WTC11 (cell line): ENCODE data around the gene COG5. TPM values are rescaled to one million over a fixed set of nuclear protein-coding genes. Genes with fewer than 3 reads are reported as not detected.

Source experiments
- ATAC-seq: fragments of 200-7000 bp; cut with Tn5 transposase; 2 replicates; pipeline ENCODE4 v1.10.0; 2021; ENCODE audit warnings: mild to moderate bottlenecking, moderate library complexity
- CTCF ChIA-PET: fragments of 300-600 bp; sonication (Branson Sonifier 250); formaldehyde crosslinking; loops from one replicate; lab custom pipeline; 2021; ENCODE audit warnings: antibody characterized with exemption; lab: Charles Lee
- POLR2A ChIA-PET: fragments of 350-600 bp; sonication (Branson Sonifier 250); formaldehyde crosslinking; loops from one replicate; lab custom pipeline; 2021; ENCODE audit warnings: antibody characterized with exemption; lab: Charles Lee
- DNase-seq: peaks from one replicate; pipeline ENCODE4 v3.0.0; 2021; ENCODE audit warnings: low spot score
- H3K27ac Mint-ChIP-seq: 2 replicates; pipeline ENCODE4 v1.8.0; 2021; ENCODE audit warnings: mixed read lengths
- H3K27me3 Mint-ChIP-seq: 2 replicates; pipeline ENCODE4 v1.8.0; 2021; ENCODE audit warnings: low read depth, mild to moderate bottlenecking, moderate library complexity, mixed read lengths
- H3K36me3 Mint-ChIP-seq: 2 replicates; pipeline ENCODE4 v1.8.0; 2021; ENCODE audit warnings: mixed read lengths
- H3K4me1 Mint-ChIP-seq: 2 replicates; pipeline ENCODE4 v1.8.0; 2022; ENCODE audit warnings: mixed read lengths
- H3K4me3 Mint-ChIP-seq: 2 replicates; pipeline ENCODE4 v1.8.0; 2021; ENCODE audit warnings: mild to moderate bottlenecking, moderate library complexity, mixed read lengths
- H3K9me3 Mint-ChIP-seq: 2 replicates; pipeline ENCODE4 v1.8.0; 2021; ENCODE audit warnings: mixed read lengths
- CBFB ChIP-seq: sonication (generic); formaldehyde crosslinking; IDR thresholded peaks from 2 replicates; pipeline ENCODE4 v1.8.1; 2022; ENCODE audit warnings: mild to moderate bottlenecking, low read depth, missing genetic modification reagents
- E2F1 ChIP-seq: sonication (generic); formaldehyde crosslinking; IDR thresholded peaks from 2 replicates; pipeline ENCODE4 v1.8.0; 2022; ENCODE audit warnings: mild to moderate bottlenecking, missing genetic modification reagents
- ELF4 ChIP-seq: sonication (generic); formaldehyde crosslinking; IDR thresholded peaks from 2 replicates; pipeline ENCODE4 v1.8.1; 2022; ENCODE audit warnings: low read depth, mild to moderate bottlenecking, moderate library complexity, missing genetic modification reagents
- GTF2I ChIP-seq: fragments of 250-450 bp; sonication (Bioruptor Pico); conservative IDR thresholded peaks from 2 replicates; pipeline ENCODE4 v1.4.0; 2021; ENCODE audit warnings: mild to moderate bottlenecking
- HMGA2 ChIP-seq: fragments of 250-450 bp; sonication (Bioruptor Pico); IDR thresholded peaks from 2 replicates; pipeline ENCODE4 v1.4.0; 2021; ENCODE audit warnings: mild to moderate bottlenecking, moderate library complexity
- NFATC4 ChIP-seq: fragments of 250-450 bp; sonication (Bioruptor Pico); IDR thresholded peaks from 2 replicates; pipeline ENCODE4 v1.9.0; 2021; ENCODE audit warnings: mild to moderate bottlenecking
- NR3C1 ChIP-seq: sonication (generic); formaldehyde crosslinking; conservative IDR thresholded peaks from 2 replicates; pipeline ENCODE4 v1.8.1; 2023; ENCODE audit warnings: low read depth, mild to moderate bottlenecking, missing genetic modification reagents
- PRRX2 ChIP-seq: fragments of 250-450 bp; sonication (Bioruptor Pico); IDR thresholded peaks from 2 replicates; pipeline ENCODE4 v1.8.0; 2021; ENCODE audit warnings: mild to moderate bottlenecking
- ZBTB21 ChIP-seq: sonication (generic); formaldehyde crosslinking; IDR thresholded peaks from 2 replicates; pipeline ENCODE4 v1.8.1; 2023; ENCODE audit warnings: mild to moderate bottlenecking, missing genetic modification reagents, borderline replicate concordance
- ZNF121 ChIP-seq: sonication (generic); formaldehyde crosslinking; IDR thresholded peaks from 2 replicates; pipeline ENCODE4 v1.8.0; 2023; ENCODE audit warnings: missing genetic modification reagents
- ZNF423 ChIP-seq: fragments of 250-450 bp; sonication (Bioruptor Pico); IDR thresholded peaks from 2 replicates; pipeline ENCODE4 v2.1.2; 2022; ENCODE audit warnings: mild to moderate bottlenecking, moderate library complexity
- total RNA-seq: library from RNA; stranded (reverse); gene quantifications from 3 replicates; pipeline ENCODE4 v1.2.3, GENCODE V29; 2021
- TF ChIP-seq, protein P1 (sequence below): sonication (generic); formaldehyde crosslinking; IDR thresholded peaks from 2 replicates; pipeline ENCODE4 v1.8.0; 2022; ENCODE audit warnings: mild to moderate bottlenecking, missing genetic modification reagents
- TF ChIP-seq, protein P2 (sequence below): sonication (generic); formaldehyde crosslinking; IDR thresholded peaks from 2 replicates; pipeline ENCODE4 v1.8.0; 2022; ENCODE audit warnings: mild to moderate bottlenecking, missing genetic modification reagents
- TF ChIP-seq, protein P3 (sequence below): sonication (generic); formaldehyde crosslinking; IDR thresholded peaks from 2 replicates; pipeline ENCODE4 v1.8.1; 2022; ENCODE audit warnings: mild to moderate bottlenecking, missing genetic modification reagents, moderate library complexity, borderline replicate concordance

COG5 gene
- total RNA-seq, 1 experiment from 2014 or later: 23.8 TPM

DNA sequence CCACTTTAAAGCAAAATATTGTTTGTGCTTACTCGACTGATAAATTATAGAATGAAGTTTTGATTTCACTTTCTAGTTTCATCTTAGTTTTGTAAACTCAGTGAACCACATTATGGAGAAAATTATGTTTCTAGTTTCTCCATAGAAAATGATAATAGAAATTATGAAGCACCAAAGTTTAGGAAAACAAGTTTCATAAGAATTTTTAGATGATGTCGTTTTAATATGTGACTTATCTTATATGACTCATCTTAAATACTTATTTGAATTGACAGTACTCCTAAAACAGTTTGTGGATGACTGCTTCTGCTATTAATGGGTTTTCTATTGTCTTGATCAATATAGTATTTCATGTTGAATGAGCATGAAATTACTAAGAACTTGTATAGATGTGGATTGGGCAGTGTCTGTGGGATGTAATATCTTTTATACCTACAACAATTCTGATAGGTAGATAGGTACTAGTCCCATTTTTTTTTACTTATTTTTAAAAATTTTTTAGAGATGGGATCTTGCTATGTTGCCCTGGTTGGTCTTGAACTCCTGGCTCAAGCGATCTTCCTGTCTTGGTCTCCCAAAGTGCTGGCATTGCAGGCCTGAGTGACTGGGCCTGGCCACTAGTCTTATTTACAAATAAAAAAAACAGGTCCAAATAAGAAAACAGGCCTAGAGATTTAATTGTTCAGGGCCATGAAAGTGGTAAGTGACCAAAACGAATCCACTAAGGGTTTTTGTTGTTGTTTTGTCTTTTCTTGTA lies 391.3 kb downstream of the COG5 start:
- ChIA-PET POLR2A (no interaction called here), CTCF (interaction anchor here (1.4 kb wide), 1 partner anchor 41 kb away, joined by 4 read pairs; no protein-coding TSS in a partner anchor)
- Mint-ChIP-seq H3K27me3 (no peaks in the 10 kb centered on the region), H3K4me1 (peaks cover 37% of the 10 kb centered on the region), H3K9me3 (no peaks in the 10 kb centered on the region), H3K27ac (peak overlapping the region; percentile 90; the same call in 1 of the 2 replicates), H3K4me3 (no peak overlapping the region), H3K36me3 (peaks cover 2% of the 10 kb centered on the region; the same call in 1 of the 2 replicates)
- TF ChIP-seq ZBTB21 (CRISPR knock-in tag): no peak
- no peak for TF ChIP-seq NR3C1 (CRISPR knock-in tag)
- TF ChIP-seq, protein P1, sequence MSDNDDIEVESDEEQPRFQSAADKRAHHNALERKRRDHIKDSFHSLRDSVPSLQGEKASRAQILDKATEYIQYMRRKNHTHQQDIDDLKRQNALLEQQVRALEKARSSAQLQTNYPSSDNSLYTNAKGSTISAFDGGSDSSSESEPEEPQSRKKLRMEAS (CRISPR knock-in tag): no peak
- no peak for TF ChIP-seq CBFB (CRISPR knock-in tag)
- peak; percentile 83; the same call in 1 of the 2 replicates for TF ChIP-seq ZNF121 (CRISPR knock-in tag)
- peak; percentile 77; the same call in 1 of the 2 replicates for TF ChIP-seq GTF2I (CRISPR knock-in tag)
- ATAC-seq (no peak), DNase-seq (no peak)

DNA sequence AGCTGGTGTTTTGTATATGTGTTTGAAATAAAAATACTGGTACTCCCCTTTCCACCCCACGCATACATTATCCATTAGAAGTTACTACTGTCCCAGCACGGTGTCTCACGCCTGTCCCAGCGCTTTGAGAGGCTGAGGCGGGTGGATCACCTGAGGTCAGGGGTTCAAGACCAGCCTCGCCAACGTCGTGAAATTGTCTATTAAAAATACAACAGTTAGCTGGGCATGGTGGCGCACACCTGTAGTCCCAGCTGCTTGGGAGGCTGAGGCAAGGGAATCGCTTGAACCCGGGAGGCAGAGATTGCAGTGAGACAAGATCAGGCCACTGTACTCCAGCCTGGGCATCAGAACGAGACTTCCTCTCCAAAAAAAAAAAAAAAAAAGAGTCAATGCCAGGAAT lies 392.2 kb downstream of the COG5 start:
- no peaks in the 10 kb centered on the region for H3K9me3 Mint-ChIP-seq
- no peaks in the 10 kb centered on the region for H3K27me3 Mint-ChIP-seq
- H3K4me3 Mint-ChIP-seq: no peak overlapping the region; the same call in 1 of the 2 replicates
- DNase-seq: no peak
- H3K36me3 Mint-ChIP-seq: peaks cover 2% of the 10 kb centered on the region; the same call in 1 of the 2 replicates
- ATAC-seq: no peak
- CTCF ChIA-PET: no interaction called here
- H3K4me1 Mint-ChIP-seq: peaks cover 45% of the 10 kb centered on the region
- peak overlapping the region; percentile 40; the same call in 1 of the 2 replicates for H3K27ac Mint-ChIP-seq
- POLR2A ChIA-PET: no interaction called here
- TF ChIP-seq PRRX2 (no peak), ZNF423 (CRISPR knock-in tag) (no peak), ELF4 (CRISPR knock-in tag) (no peak), E2F1 (CRISPR knock-in tag) (no peak), NFATC4 (CRISPR knock-in tag) (no peak), HMGA2 (CRISPR knock-in tag) (no peak), CBFB (CRISPR knock-in tag) (no peak), GTF2I (CRISPR knock-in tag) (no peak)
- TF ChIP-seq, protein P2, sequence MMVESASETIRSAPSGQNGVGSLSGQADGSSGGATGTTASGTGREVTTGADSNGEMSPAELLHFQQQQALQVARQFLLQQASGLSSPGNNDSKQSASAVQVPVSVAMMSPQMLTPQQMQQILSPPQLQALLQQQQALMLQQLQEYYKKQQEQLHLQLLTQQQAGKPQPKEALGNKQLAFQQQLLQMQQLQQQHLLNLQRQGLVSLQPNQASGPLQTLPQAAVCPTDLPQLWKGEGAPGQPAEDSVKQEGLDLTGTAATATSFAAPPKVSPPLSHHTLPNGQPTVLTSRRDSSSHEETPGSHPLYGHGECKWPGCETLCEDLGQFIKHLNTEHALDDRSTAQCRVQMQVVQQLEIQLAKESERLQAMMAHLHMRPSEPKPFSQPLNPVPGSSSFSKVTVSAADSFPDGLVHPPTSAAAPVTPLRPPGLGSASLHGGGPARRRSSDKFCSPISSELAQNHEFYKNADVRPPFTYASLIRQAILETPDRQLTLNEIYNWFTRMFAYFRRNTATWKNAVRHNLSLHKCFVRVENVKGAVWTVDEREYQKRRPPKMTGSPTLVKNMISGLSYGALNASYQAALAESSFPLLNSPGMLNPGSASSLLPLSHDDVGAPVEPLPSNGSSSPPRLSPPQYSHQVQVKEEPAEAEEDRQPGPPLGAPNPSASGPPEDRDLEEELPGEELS (CRISPR knock-in tag): no peak
- TF ChIP-seq, protein P3, sequence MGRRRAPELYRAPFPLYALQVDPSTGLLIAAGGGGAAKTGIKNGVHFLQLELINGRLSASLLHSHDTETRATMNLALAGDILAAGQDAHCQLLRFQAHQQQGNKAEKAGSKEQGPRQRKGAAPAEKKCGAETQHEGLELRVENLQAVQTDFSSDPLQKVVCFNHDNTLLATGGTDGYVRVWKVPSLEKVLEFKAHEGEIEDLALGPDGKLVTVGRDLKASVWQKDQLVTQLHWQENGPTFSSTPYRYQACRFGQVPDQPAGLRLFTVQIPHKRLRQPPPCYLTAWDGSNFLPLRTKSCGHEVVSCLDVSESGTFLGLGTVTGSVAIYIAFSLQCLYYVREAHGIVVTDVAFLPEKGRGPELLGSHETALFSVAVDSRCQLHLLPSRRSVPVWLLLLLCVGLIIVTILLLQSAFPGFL (CRISPR knock-in tag): no peak
- TF ChIP-seq, protein P1 (CRISPR knock-in tag): no peak
